Measurements from ENCODE around the gene FOXO3. TPM values are rescaled to one million over a fixed set of nuclear protein-coding genes. Genes with fewer than 3 reads are reported as not detected.

Gene FOXO3
- polyA plus RNA-seq, 1 donor (not counting 4 experiments of a cell fraction or from before 2014, with no cell fraction given) = 17.6 TPM

GRCh38 chr6:108733706-108734265 is 173.1 kb downstream of the FOXO3 start:
- H3K79me2 ChIP-seq (ENCODE audit: control insufficient read depth, insufficient read depth, low read length) = no peaks in the 10 kb centered on the region
- H2AFZ ChIP-seq (ENCODE audit: control insufficient read depth, low read length) = no peak overlapping the region
- H4K20me1 ChIP-seq (ENCODE audit: control insufficient read depth, extremely low read depth, insufficient read depth, low read length) = no peaks in the 10 kb centered on the region
- no peaks in the 10 kb centered on the region for H3K36me3 ChIP-seq (ENCODE audit: control insufficient read depth in 2 of 2, extremely low read depth in 1 of 2, insufficient read depth in 2 of 2, low read length in 2 of 2)
- H3K4me2 ChIP-seq (ENCODE audit: control insufficient read depth, extremely low read depth, insufficient read depth, low read depth, low read length) = no peak overlapping the region
- H3K9me1 ChIP-seq (ENCODE audit: control insufficient read depth, extremely low read depth, insufficient read depth, low read length) = peaks cover 4% of the 10 kb centered on the region
- H3K27ac ChIP-seq (ENCODE audit: control insufficient read depth, insufficient read depth, low read length) = no peak overlapping the region
- DNase-seq (ENCODE audit: low read depth, low spot score) = no peak
- dilution Hi-C loops (cut with MboI; ENCODE audit: extremely low pct_ligation_motif_present, low sequenced_read_pairs) = no loop called here
- no peaks in the 10 kb centered on the region for H3K9me3 ChIP-seq (ENCODE audit: control insufficient read depth, low read depth, low read length)
- H3K9ac ChIP-seq (ENCODE audit: control insufficient read depth, extremely low read depth, insufficient read depth, low read length) = no peak overlapping the region
- H3K4me1 ChIP-seq (ENCODE audit: control insufficient read depth, extremely low read depth, insufficient read depth, low read length) = peaks cover 46% of the 10 kb centered on the region
- TF ChIP-seq, protein P1, sequence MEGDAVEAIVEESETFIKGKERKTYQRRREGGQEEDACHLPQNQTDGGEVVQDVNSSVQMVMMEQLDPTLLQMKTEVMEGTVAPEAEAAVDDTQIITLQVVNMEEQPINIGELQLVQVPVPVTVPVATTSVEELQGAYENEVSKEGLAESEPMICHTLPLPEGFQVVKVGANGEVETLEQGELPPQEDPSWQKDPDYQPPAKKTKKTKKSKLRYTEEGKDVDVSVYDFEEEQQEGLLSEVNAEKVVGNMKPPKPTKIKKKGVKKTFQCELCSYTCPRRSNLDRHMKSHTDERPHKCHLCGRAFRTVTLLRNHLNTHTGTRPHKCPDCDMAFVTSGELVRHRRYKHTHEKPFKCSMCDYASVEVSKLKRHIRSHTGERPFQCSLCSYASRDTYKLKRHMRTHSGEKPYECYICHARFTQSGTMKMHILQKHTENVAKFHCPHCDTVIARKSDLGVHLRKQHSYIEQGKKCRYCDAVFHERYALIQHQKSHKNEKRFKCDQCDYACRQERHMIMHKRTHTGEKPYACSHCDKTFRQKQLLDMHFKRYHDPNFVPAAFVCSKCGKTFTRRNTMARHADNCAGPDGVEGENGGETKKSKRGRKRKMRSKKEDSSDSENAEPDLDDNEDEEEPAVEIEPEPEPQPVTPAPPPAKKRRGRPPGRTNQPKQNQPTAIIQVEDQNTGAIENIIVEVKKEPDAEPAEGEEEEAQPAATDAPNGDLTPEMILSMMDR (optimal IDR thresholded peaks at IDR 0.05 in 1 of 3, IDR thresholded peaks at IDR 0.05 in 1 of 3, conservative IDR thresholded peaks at IDR 0.05 in 1 of 3; ENCODE audit: extremely low read depth in 1 of 3, insufficient read depth in 2 of 3, low read length in 3 of 3) = no peak
- no peak for TF ChIP-seq EZH2 (IDR thresholded peaks at IDR 0.05; ENCODE audit: low read length)
- H3K27me3 ChIP-seq (ENCODE audit: control insufficient read depth, extremely low read depth, insufficient read depth, low read length) = no peaks in the 10 kb centered on the region
- FAIRE-seq = no peak
- H3K4me3 ChIP-seq (ENCODE audit: control insufficient read depth in 2 of 3, extremely low read depth in 1 of 3, insufficient read depth in 2 of 3, low read depth in 1 of 3, low read length in 3 of 3) = no peak overlapping the region

Small RNAs within 50 kb of the gene (small RNA-seq; reads per million reads assigned to genes)
- 0 reads per million in 3 experiments for gene AL391646.1 (ENCODE audit: insufficient read length in 3 of 3, low read depth in 3 of 3, low replicate concordance in 1 of 3)
- 0 reads per million in 3 experiments for gene SUMO2P8 (ENCODE audit: insufficient read length in 3 of 3, low read depth in 3 of 3, low replicate concordance in 1 of 3)
